Lower leg skin (tissue), 3 donors: ENCODE data around the gene RAB1B.

Source experiments
- POLR2A ChIP-seq, 2 donors: fragments of 450-650 bp; IDR thresholded peaks; one replicate each; pipeline ENCODE4 v1.6.1; 2016 to 2017; ENCODE audit warnings: antibody characterized with exemption in 2 of 2, mild to moderate bottlenecking in 1 of 2, moderate library complexity in 1 of 2
- TF ChIP-seq, protein P1 (sequence below), 3 donors: fragments of 450-650 bp; IDR thresholded peaks; one replicate each; pipeline ENCODE4 v1.5.1; 2016; ENCODE audit warnings: antibody characterized with exemption in 3 of 3, mild to moderate bottlenecking in 3 of 3, moderate library complexity in 2 of 3

DNA sequence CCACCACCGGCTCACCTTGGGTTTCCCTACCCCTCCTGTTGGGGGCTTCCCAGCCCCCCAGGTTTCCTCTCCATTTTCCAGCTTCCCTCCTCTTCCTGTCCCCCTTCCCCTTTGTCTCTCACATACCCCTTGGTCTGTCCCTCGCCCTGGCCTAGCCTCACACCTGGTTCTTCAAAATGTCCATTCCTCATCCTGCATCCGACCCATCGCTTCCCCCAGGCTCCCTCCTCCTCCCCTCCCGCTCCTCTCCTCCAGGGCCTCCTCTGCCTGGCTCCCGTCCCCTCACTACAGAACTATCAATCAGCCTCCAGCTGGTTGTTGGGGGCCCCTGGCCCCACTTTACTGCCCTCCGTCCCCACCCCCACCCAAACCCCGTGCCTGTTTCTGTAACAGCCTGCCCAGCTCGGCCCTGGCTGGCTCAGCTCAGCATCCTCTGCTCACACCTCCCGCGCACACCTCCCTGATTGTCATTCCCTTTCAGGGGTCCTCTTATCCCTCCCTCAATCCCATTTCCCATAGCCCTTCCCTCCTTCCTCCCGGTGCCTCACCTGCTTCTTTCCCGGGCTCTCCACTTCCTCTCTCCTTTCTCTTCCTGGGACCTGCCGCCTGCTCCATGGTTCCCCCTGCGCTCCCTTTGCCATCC, 10.8 kb downstream of the RAB1B start:
- TF ChIP-seq, protein P1, sequence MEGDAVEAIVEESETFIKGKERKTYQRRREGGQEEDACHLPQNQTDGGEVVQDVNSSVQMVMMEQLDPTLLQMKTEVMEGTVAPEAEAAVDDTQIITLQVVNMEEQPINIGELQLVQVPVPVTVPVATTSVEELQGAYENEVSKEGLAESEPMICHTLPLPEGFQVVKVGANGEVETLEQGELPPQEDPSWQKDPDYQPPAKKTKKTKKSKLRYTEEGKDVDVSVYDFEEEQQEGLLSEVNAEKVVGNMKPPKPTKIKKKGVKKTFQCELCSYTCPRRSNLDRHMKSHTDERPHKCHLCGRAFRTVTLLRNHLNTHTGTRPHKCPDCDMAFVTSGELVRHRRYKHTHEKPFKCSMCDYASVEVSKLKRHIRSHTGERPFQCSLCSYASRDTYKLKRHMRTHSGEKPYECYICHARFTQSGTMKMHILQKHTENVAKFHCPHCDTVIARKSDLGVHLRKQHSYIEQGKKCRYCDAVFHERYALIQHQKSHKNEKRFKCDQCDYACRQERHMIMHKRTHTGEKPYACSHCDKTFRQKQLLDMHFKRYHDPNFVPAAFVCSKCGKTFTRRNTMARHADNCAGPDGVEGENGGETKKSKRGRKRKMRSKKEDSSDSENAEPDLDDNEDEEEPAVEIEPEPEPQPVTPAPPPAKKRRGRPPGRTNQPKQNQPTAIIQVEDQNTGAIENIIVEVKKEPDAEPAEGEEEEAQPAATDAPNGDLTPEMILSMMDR (IDR thresholded peaks at IDR 0.05) = no peak
- TF ChIP-seq POLR2A (IDR thresholded peaks at IDR 0.05) = no peak
